ENCODE measurements around the gene CERS1. TPM values are rescaled to one million over a fixed set of nuclear protein-coding genes. Genes with fewer than 3 reads are reported as not detected.
A peak's percentile ranks its signal among the peaks of the same experiment; 100 is the strongest.

Gene CERS1
- total RNA-seq, 1 experiment from 2014 or later: 11.4 TPM

- Histone ChIP-seq H3K9me3 (ENCODE audit: low read depth, low read length, poor library complexity, severe bottlenecking) (no peaks in the 10 kb centered on the region), H3K27me3 (replicated peaks; ENCODE audit: insufficient read depth, low read depth, low read length, poor library complexity) (no peaks in the 10 kb centered on the region), H3K4me3 (ENCODE audit: low read depth, low read length, poor library complexity, severe bottlenecking) (no peak overlapping the region), H3K36me3 (ENCODE audit: insufficient read depth, low read length, poor library complexity, severe bottlenecking) (peaks cover 80% of the 10 kb centered on the region), H3K27ac (ENCODE audit: low read depth, low read length, poor library complexity, severe bottlenecking) (no peak overlapping the region), H3K4me1 (ENCODE audit: insufficient read depth, low read length, poor library complexity, severe bottlenecking) (peaks cover 25% of the 10 kb centered on the region)
- TF ChIP-seq CTCF (conservative IDR thresholded peaks at IDR 0.05; ENCODE audit: low read depth, low read length): no peak
- no peak for TF ChIP-seq EZH2 (IDR thresholded peaks at IDR 0.05; ENCODE audit: borderline replicate concordance, low read depth, low read length, poor library complexity, severe bottlenecking)
- POLR2A ChIA-PET (ENCODE audit: low non-redundant PET): no interaction called here
- no peak for DNase-seq (ENCODE audit: low spot score)
- intact Hi-C loops (cut with micrococcal nuclease; ENCODE audit: unreplicated experiment): no loop called here
- BruUV-seq (replicated peaks): no TSS peak
- CTCF ChIA-PET: no interaction called here
Measured at GRCh38 chr19:18851673-18852325, 44.2 kb downstream of the CERS1 start.

GRCh38 chr19:18850471-18851375 is 45.2 kb downstream of the CERS1 start:
- Histone ChIP-seq H3K4me3 (ENCODE audit: low read depth, low read length, poor library complexity, severe bottlenecking) (no peak overlapping the region), H3K27me3 (replicated peaks; ENCODE audit: insufficient read depth, low read depth, low read length, poor library complexity) (no peaks in the 10 kb centered on the region), H3K9me3 (ENCODE audit: low read depth, low read length, poor library complexity, severe bottlenecking) (no peaks in the 10 kb centered on the region), H3K36me3 (ENCODE audit: insufficient read depth, low read length, poor library complexity, severe bottlenecking) (peaks cover 69% of the 10 kb centered on the region), H3K27ac (ENCODE audit: low read depth, low read length, poor library complexity, severe bottlenecking) (no peak overlapping the region), H3K4me1 (ENCODE audit: insufficient read depth, low read length, poor library complexity, severe bottlenecking) (peaks cover 25% of the 10 kb centered on the region)
- DNase-seq (ENCODE audit: low spot score): no peak
- intact Hi-C loops (cut with micrococcal nuclease; ENCODE audit: unreplicated experiment): no loop called here
- ChIA-PET POLR2A (ENCODE audit: low non-redundant PET) (interaction anchor here (0.6 kb wide), 1 partner anchor 261 kb away, joined by 3 read pairs; no protein-coding TSS in a partner anchor), CTCF (no interaction called here)
- no peak for TF ChIP-seq EZH2 (IDR thresholded peaks at IDR 0.05; ENCODE audit: borderline replicate concordance, low read depth, low read length, poor library complexity, severe bottlenecking)
- TF ChIP-seq CTCF (conservative IDR thresholded peaks at IDR 0.05; ENCODE audit: low read depth, low read length): no peak
- no TSS peak for BruUV-seq (replicated peaks)

GRCh38 chr19:18849838-18850400 is 46.0 kb downstream of the CERS1 start:
- H3K9me3 ChIP-seq (ENCODE audit: low read depth, low read length, poor library complexity, severe bottlenecking): no peaks in the 10 kb centered on the region
- H3K4me3 ChIP-seq (ENCODE audit: low read depth, low read length, poor library complexity, severe bottlenecking): no peak overlapping the region
- no peak for DNase-seq (ENCODE audit: low spot score)
- POLR2A ChIA-PET (ENCODE audit: low non-redundant PET): no interaction called here
- H3K27ac ChIP-seq (ENCODE audit: low read depth, low read length, poor library complexity, severe bottlenecking): peak overlapping the region; percentile 60
- peaks cover 25% of the 10 kb centered on the region for H3K4me1 ChIP-seq (ENCODE audit: insufficient read depth, low read length, poor library complexity, severe bottlenecking)
- H3K27me3 ChIP-seq (replicated peaks; ENCODE audit: insufficient read depth, low read depth, low read length, poor library complexity): no peaks in the 10 kb centered on the region
- intact Hi-C loops (cut with micrococcal nuclease; ENCODE audit: unreplicated experiment): loop anchor here (5.0 kb wide), 3 partner anchors 78 to 383 kb away; no protein-coding TSS in a partner anchor
- peaks cover 64% of the 10 kb centered on the region for H3K36me3 ChIP-seq (ENCODE audit: insufficient read depth, low read length, poor library complexity, severe bottlenecking)
- CTCF ChIA-PET: no interaction called here
- no TSS peak for BruUV-seq (replicated peaks)
- TF ChIP-seq CTCF (conservative IDR thresholded peaks at IDR 0.05; ENCODE audit: low read depth, low read length) (no peak), EZH2 (IDR thresholded peaks at IDR 0.05; ENCODE audit: borderline replicate concordance, low read depth, low read length, poor library complexity, severe bottlenecking) (no peak)
